Cardiac muscle cell (in vitro differentiated cells and primary cell): ENCODE measurements around the gene PHPT1. TPM values are rescaled to one million over a fixed set of nuclear protein-coding genes. Genes with fewer than 3 reads are reported as not detected.
"Not testable (repeated sequence)": the region's sequence is repeated elsewhere in the genome, so short reads cannot be mapped to it uniquely, and the experiment has no call there.

Source experiments
- DNase-seq, 2 donors: peaks; one replicate each; pipeline versions ENCODE4 v3.0.0 to v3.0.0-alpha.2; 2010 to 2017; ENCODE audit warnings: low read depth in 1 of 2, low spot score in 1 of 2
- H3K27ac ChIP-seq: fragments of 200-600 bp; sonication (generic); 2 replicates; pipeline ENCODE4 v1.5.1; 2016
- H3K27me3 ChIP-seq: fragments of 200-600 bp; sonication (generic); 2 replicates; pipeline ENCODE4 v1.6.0; 2016; ENCODE audit warnings: control low read depth
- H3K36me3 ChIP-seq: fragments of 200-600 bp; sonication (generic); 2 replicates; pipeline ENCODE4 v1.5.1; 2016; ENCODE audit warnings: control low read depth
- H3K4me1 ChIP-seq: fragments of 200-600 bp; sonication (generic); 2 replicates; pipeline ENCODE4 v1.8.1; 2017; ENCODE audit warnings: low read depth, mild to moderate bottlenecking, mixed run types
- H3K4me3 ChIP-seq: fragments of 200-600 bp; sonication (generic); 2 replicates; pipeline ENCODE4 v1.5.1; 2016; ENCODE audit warnings: mild to moderate bottlenecking
- H3K9me3 ChIP-seq: fragments of 200-600 bp; sonication (generic); 2 replicates; pipeline ENCODE4 v1.5.1; 2017; ENCODE audit warnings: low read depth, mild to moderate bottlenecking, control low read depth
- polyA plus RNA-seq: library from polyadenylated mRNA; unstranded; fragments of >200 nt; fragmentation: Nextera tagmentation; extraction: Ambion mirVana; gene quantifications from 2 replicates; pipeline ENCODE4 v1.2.1, GENCODE V29; 2016
- total RNA-seq: library from RNA; depleted of rRNA; stranded (reverse); fragments of >200 nt; gene quantifications from 2 replicates; pipeline ENCODE4 v1.2.3, GENCODE V29; 2016
- TF ChIP-seq, protein P1 (sequence below): IDR thresholded peaks from 2 replicates; pipeline ENCODE4 v1.5.1; 2012; ENCODE audit warnings: low read depth, mild to moderate bottlenecking, low read length

PHPT1 gene
- total RNA-seq, result 185 and 235 TPM in 2 replicates
- 557 and 565 TPM in 2 replicates for polyA plus RNA-seq

DNA sequence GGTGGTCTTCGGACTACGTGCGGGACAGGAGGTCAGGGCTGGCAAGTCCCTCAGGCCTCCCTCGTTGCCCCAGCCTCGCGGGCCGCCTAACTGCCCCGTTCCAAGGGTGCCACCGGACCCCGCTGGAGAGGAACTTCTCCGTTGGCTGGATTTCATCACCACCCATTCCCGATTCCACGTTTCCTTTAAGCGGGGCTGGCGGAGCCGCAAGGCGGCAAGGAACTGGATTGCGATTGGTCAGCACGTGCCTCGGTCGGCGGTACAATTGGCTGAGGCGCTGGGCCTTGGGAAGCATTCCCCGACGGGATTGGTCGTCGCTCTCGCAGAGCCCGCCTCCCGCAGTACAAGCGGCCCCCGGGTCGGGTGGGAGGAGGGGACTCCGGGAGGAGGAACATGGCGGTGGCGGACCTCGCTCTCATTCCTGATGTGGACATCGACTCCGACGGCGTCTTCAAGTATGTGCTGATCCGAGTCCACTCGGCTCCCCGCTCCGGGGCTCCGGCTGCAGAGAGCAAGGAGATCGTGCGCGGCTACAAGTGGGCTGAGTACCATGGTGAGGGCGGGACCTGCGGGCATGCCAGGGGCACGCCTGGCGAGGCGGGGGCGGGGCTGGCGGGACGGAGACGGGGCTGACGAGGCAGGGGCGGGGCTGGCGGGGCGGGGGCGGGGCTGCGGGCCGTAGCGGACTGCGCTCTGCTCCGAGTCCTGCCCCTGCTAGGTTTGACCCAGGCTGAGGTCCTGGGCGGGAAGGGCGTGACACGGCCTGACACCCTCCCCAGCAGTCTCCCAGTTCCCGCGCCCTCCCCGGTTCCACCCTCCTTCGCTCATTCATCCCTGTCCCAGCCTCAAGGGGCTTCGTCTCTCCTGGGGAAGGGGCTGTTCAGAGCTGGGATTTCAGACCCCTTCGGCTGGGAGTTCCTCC, at the start of gene PHPT1:
TSS of gene PHPT1 (plus strand) at position 372 of the 922 bp plus-strand sequence. CDS start at position 394, 22 bp downstream.
- TF ChIP-seq, protein P1, sequence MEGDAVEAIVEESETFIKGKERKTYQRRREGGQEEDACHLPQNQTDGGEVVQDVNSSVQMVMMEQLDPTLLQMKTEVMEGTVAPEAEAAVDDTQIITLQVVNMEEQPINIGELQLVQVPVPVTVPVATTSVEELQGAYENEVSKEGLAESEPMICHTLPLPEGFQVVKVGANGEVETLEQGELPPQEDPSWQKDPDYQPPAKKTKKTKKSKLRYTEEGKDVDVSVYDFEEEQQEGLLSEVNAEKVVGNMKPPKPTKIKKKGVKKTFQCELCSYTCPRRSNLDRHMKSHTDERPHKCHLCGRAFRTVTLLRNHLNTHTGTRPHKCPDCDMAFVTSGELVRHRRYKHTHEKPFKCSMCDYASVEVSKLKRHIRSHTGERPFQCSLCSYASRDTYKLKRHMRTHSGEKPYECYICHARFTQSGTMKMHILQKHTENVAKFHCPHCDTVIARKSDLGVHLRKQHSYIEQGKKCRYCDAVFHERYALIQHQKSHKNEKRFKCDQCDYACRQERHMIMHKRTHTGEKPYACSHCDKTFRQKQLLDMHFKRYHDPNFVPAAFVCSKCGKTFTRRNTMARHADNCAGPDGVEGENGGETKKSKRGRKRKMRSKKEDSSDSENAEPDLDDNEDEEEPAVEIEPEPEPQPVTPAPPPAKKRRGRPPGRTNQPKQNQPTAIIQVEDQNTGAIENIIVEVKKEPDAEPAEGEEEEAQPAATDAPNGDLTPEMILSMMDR, result no peak
- H3K36me3 ChIP-seq, result peaks cover 9% of the 10 kb centered on the region
- no peaks in the 10 kb centered on the region for H3K27me3 ChIP-seq
- peak; percentile 99 to 100 for DNase-seq
- peak within 1 kb of the TSS; percentile 62 for H3K4me3 ChIP-seq
- no peaks in the 10 kb centered on the region for H3K9me3 ChIP-seq
- peaks cover 5% of the 10 kb centered on the region for H3K4me1 ChIP-seq
- peak within 1 kb of the TSS; percentile 90 for H3K27ac ChIP-seq

DNA sequence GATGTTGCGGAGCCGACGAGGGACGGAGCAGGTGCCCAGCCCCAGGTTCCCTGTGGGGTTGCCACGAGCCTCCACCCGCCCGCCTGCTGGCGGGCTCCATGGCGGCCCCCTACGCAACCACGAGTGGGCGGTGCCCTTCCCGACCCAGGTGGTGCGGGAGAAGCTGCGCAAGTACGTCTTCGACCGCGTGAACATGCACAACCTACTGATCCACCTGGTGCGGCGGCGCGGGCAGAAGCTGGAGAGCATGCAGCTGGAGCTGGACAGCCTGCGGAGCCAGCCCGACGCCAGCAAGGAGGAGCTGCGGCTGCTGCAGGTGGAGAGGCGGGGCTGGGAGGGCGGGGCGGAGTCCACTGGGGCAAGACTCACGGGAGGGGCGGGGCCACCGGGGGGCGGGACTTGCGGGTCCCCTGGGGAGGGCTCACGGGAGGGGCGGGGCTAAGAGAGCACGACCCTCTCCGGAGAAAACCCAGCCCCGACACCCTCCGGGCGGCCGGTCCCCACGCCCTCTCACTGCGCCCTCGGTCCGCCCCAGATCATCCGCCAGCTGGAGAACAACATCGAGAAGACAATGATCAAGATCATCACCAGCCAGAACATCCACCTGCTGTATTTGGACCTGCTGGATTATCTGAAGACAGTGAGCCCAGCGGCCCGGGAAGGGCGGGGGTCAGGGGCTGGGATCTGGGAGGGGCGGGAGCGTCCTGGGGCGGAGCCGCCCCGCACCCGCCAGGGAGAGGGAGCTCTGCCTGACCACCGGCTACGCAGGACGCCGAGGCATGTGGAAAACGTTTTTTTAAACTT, 49.2 kb upstream of the PHPT1 start:
- H3K4me1 ChIP-seq, result peaks cover 40% of the 10 kb centered on the region
- H3K27me3 ChIP-seq, result no peaks in the 10 kb centered on the region
- TF ChIP-seq, protein P1, result no peak
- H3K36me3 ChIP-seq, result no peaks in the 10 kb centered on the region
- no peaks in the 10 kb centered on the region for H3K9me3 ChIP-seq
- peak; percentile 71 to 97 for DNase-seq
- peak overlapping the region; percentile 68 for H3K4me3 ChIP-seq
- H3K27ac ChIP-seq, result peak overlapping the region; percentile 99

DNA sequence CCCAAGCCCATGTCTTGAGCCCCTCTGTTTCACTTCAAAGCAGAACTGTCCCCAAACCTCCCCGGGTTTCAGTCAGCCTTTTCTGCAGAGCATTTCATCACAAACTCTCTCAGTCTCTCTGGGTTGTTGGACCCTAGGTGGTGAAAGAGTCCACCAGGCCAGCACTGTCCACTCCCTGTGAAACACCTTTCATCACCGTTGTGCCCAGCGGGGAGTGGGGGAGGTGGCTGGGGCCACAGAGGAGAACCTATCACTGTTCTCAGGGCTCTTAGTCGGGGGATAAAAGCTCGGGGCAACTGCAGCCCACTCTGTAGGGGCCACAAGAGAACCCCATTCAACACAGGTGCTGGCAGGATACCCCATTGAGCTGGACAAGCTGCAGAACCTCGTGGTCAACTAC, 46.9 kb upstream of the PHPT1 start:
- Histone ChIP-seq H3K27ac (no peak overlapping the region), H3K27me3 (no peaks in the 10 kb centered on the region), H3K9me3 (no peaks in the 10 kb centered on the region), H3K4me1 (peaks cover 24% of the 10 kb centered on the region), H3K36me3 (no peaks in the 10 kb centered on the region), H3K4me3 (no peak overlapping the region)
- DNase-seq, result no peak
- TF ChIP-seq, protein P1, result no peak

DNA sequence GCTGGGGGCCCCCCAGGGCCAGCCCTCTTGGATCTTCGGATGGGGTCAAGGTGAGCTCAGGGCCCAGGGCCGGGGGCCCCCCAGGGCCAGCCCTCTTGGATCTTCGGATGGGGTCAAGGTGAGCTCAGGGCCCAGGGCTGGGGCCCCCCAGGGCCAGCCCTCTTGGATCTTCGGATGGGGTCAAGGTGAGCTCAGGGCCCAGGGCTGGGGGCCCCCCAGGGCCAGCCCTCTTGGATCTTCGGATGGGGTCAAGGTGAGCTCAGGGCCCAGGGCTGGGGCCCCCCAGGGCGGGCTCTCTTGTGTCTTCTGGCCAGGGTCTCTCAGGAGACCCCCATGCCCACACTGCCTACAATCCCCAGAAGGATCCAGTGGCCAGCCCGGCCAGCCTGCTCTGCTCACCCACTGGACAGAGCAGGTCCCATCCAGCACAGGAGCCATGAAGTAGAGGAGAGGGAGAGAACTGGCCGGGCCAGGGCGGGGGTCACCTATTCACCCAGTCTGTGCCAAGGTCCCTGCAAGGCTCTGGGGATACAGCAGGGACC, 46.1 kb upstream of the PHPT1 start:
- H3K27ac ChIP-seq, result not testable (repeated sequence)

DNA sequence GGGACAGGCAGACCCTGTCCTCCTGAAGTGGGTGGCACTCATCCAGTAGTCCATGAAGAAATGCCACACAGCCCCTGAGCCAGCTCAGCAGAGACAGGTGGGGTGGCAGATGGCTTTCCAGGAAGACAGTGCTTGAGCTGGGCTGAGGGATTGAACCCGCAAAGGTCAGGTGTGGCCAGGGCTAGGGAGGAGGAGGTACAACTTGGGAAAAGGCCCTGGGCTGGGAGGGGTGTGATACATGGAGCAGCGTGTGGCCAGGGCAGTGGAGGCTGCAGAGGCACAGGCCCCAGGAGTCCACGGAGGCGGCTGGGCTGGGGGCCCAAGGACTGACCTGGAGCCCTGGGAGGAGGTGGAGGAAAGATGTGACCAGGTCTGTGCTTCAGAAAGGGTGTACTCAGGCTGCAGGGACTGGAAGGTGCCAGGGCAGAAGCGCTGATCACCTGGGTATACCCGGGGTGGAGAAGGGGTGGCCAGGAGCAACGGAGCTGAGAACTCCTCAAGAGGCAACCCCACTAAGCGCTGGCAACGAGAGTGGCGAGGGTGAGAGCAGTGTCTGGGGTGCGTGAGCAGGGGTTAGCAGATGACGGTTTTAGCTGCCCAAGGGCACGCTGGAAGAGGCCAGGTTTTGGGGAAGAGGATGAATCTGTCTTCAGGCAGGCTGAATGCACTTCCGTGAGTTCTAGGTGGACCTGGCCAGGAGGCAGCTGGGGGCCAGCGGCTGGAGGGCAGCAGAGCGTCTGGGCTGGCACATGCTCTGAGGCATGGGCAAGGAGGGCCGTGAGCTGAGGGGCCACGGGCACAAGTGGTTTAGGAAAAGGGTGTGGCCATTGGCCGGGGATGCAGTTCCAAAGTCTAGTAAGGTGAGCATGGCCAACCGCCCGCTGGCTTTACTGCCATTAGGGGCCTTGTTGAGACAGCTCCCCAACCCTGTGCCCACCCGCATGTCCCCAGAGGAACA, 45.4 kb upstream of the PHPT1 start:
- Histone ChIP-seq H3K36me3 (no peaks in the 10 kb centered on the region), H3K9me3 (no peaks in the 10 kb centered on the region), H3K4me1 (peaks cover 14% of the 10 kb centered on the region), H3K27ac (no peak overlapping the region), H3K4me3 (no peak overlapping the region), H3K27me3 (no peaks in the 10 kb centered on the region)
- TF ChIP-seq, protein P1, result no peak
- DNase-seq, result no peak

More for the DNA sequence above, 46.1 kb upstream of the PHPT1 start:
- not testable (repeated sequence) for H3K27me3 ChIP-seq, H3K9me3 ChIP-seq, H3K36me3 ChIP-seq, DNase-seq, H3K4me3 ChIP-seq
- H3K4me1 ChIP-seq, result peaks cover 18% of the 10 kb centered on the region
